HepG2 (cell line): ENCODE results near the gene SZRD1. TPM values are rescaled to one million over a fixed set of nuclear protein-coding genes. Genes with fewer than 3 reads are reported as not detected.
A peak's percentile ranks its signal among the peaks of the same experiment; 100 is the strongest.

Source experiments
- AKAP8 ChIP-seq: sonication (generic); formaldehyde crosslinking; IDR thresholded peaks from 2 replicates; pipeline ENCODE4 v1.5.1; 2020; ENCODE audit warnings: mild to moderate bottlenecking, missing genetic modification reagents
- DNMT1 ChIP-seq: sonication (generic); formaldehyde crosslinking; IDR thresholded peaks from 2 replicates; pipeline ENCODE4 v1.5.1; 2020; ENCODE audit warnings: mild to moderate bottlenecking, missing genetic modification reagents
- ETV6 ChIP-seq: sonication (generic); formaldehyde crosslinking; conservative IDR thresholded peaks from 2 replicates; pipeline ENCODE4 v1.4.0; 2020; ENCODE audit warnings: missing genetic modification reagents
- FOXA3 ChIP-seq: IDR thresholded peaks from 2 replicates; pipeline ENCODE4 v1.6.1; 2016; ENCODE audit warnings: missing genetic modification reagents, missing compliant biosample characterization
- FOXJ3 ChIP-seq: sonication (generic); formaldehyde crosslinking; IDR thresholded peaks from 2 replicates; pipeline ENCODE4 v1.4.0; 2020; ENCODE audit warnings: missing genetic modification reagents, mild to moderate bottlenecking, borderline replicate concordance
- GPBP1L1 ChIP-seq: sonication (generic); formaldehyde crosslinking; IDR thresholded peaks from 2 replicates; pipeline ENCODE4 v1.5.0; 2020; ENCODE audit warnings: mild to moderate bottlenecking, missing genetic modification reagents
- HNF4G ChIP-seq, 2 experiments: sonication (generic) in 1 of 2; formaldehyde crosslinking in 1 of 2; IDR thresholded peaks; 2 replicates each; pipeline versions ENCODE4 v1.4.0 to v1.6.1; 2011 to 2020; ENCODE audit warnings: borderline replicate concordance in 2 of 2, low read depth in 2 of 2, mild to moderate bottlenecking in 2 of 2, low read length in 1 of 2, missing genetic modification reagents in 1 of 2, moderate library complexity in 1 of 2
- KAT2B ChIP-seq: fragments of 150-350 bp; IDR thresholded peaks from 2 replicates; pipeline ENCODE4 v1.6.1; 2014; ENCODE audit warnings: low read depth, low read length, borderline replicate concordance
- MAF1 ChIP-seq: sonication (generic); formaldehyde crosslinking; IDR thresholded peaks from 2 replicates; pipeline ENCODE4 v1.5.0; 2020; ENCODE audit warnings: missing genetic modification reagents, borderline replicate concordance
- MLXIP ChIP-seq: sonication (generic); formaldehyde crosslinking; IDR thresholded peaks from 2 replicates; pipeline ENCODE4 v1.9.0; 2021; ENCODE audit warnings: missing genetic modification reagents, borderline replicate concordance
- NFIC ChIP-seq: IDR thresholded peaks from 2 replicates; pipeline ENCODE4 v1.6.1; 2012; ENCODE audit warnings: mild to moderate bottlenecking, low read length, inconsistent platforms
- RARG ChIP-seq: sonication (generic); formaldehyde crosslinking; IDR thresholded peaks from 2 replicates; pipeline ENCODE4 v1.4.0; 2020; ENCODE audit warnings: low read depth, mild to moderate bottlenecking, missing genetic modification reagents
- RFX3 ChIP-seq: IDR thresholded peaks from 2 replicates; pipeline ENCODE4 v1.6.1; 2016; ENCODE audit warnings: missing biosample characterization, missing genetic modification reagents
- SP5 ChIP-seq: IDR thresholded peaks from 2 replicates; pipeline ENCODE4 v1.6.1; 2016; ENCODE audit warnings: low read depth, borderline replicate concordance
- ZNF614 ChIP-seq: IDR thresholded peaks from 2 replicates; pipeline ENCODE4 v1.6.1; 2018; ENCODE audit warnings: missing biosample characterization, missing genetic modification reagents, inconsistent platforms, borderline replicate concordance
- ZNF674 ChIP-seq: sonication (generic); formaldehyde crosslinking; IDR thresholded peaks from 2 replicates; pipeline ENCODE4 v1.5.0; 2020; ENCODE audit warnings: low read depth, mild to moderate bottlenecking, missing genetic modification reagents
- polyA plus RNA-seq, 8 experiments: library from polyadenylated mRNA; depleted of rRNA in 3 of 8; stranded (reverse) in 7 of 8; unstranded in 1 of 8; fragments of >200 nt; fragmentation: Illumina TruSeq in 4 of 8; extraction: Trizol in 4 of 8; gene quantifications; 2 replicates each; pipeline versions ENCODE4 v1.2.1 to v1.2.3, GENCODE V29; 2011 to 2016; ENCODE audit warnings: low read depth in 4 of 8, missing spikeins in 1 of 8, mixed read lengths in 1 of 8; ENCODE audit not compliant: insufficient read depth in 1 of 8
- total RNA-seq, 5 experiments: library from RNA; depleted of rRNA; stranded (reverse); fragments of >200 nt; fragmentation: Illumina TruSeq; extraction: Trizol; gene quantifications; 2 replicates each; pipeline ENCODE4 v1.2.3, GENCODE V29; 2016; ENCODE audit warnings: low read depth in 1 of 5
- TF ChIP-seq, protein P1 (sequence below): sonication (generic); formaldehyde crosslinking; IDR thresholded peaks from 2 replicates; pipeline ENCODE4 v1.4.0; 2020; ENCODE audit warnings: missing genetic modification reagents
- TF ChIP-seq, protein P2 (sequence below): sonication (generic); formaldehyde crosslinking; IDR thresholded peaks from 2 replicates; pipeline ENCODE4 v1.4.0; 2020; ENCODE audit warnings: missing genetic modification reagents, borderline replicate concordance
- TF ChIP-seq, protein P3 (sequence below): sonication (generic); formaldehyde crosslinking; IDR thresholded peaks from 2 replicates; pipeline ENCODE4 v1.8.0; 2023; ENCODE audit warnings: mild to moderate bottlenecking, missing genetic modification reagents

The SZRD1 gene
- total and polyA plus RNA-seq, 2 of the 13 experiments (the other 11 are each of a cell fraction or from before 2014, with no cell fraction given) = 28.5 to 41.4 TPM

GRCh38 chr1:16351994-16352841 lies 14.8 kb upstream of the SZRD1 start, which contains the start of gene FBXO42 (continued):
- TF ChIP-seq MAF1 (CRISPR knock-in tag) (no peak), FOXA3 (CRISPR knock-in tag) (peak; percentile 46), DNMT1 (CRISPR knock-in tag) (peak; percentile 86; the same call in 1 of the 2 replicates), RARG (CRISPR knock-in tag) (0 out of 2 replicates have a peak, but pooled peaks have one; percentile 48), GPBP1L1 (CRISPR knock-in tag) (no peak), ETV6 (peak; percentile 91), RFX3 (CRISPR knock-in tag) (no peak), SP5 (CRISPR knock-in tag) (peak; percentile 58; the same call in 1 of the 2 replicates), MLXIP (no peak), KAT2B (no peak), ZNF614 (CRISPR knock-in tag) (no peak), ZNF674 (CRISPR knock-in tag) (no peak), HNF4G (IDR thresholded peaks at IDR 0.05; ENCODE audit: borderline replicate concordance, low read depth, low read length) (no peak), HNF4G (CRISPR knock-in tag; IDR thresholded peaks at IDR 0.05; ENCODE audit: borderline replicate concordance, low read depth) (no peak; the same call in 1 of the 2 replicates), AKAP8 (no peak; the same call in 1 of the 2 replicates), FOXJ3 (0 out of 2 replicates have a peak, but pooled peaks have one; percentile 26), NFIC (no peak)
- TF ChIP-seq, protein P1, sequence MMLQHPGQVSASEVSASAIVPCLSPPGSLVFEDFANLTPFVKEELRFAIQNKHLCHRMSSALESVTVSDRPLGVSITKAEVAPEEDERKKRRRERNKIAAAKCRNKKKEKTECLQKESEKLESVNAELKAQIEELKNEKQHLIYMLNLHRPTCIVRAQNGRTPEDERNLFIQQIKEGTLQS (CRISPR knock-in tag) = no peak
- TF ChIP-seq, protein P2, sequence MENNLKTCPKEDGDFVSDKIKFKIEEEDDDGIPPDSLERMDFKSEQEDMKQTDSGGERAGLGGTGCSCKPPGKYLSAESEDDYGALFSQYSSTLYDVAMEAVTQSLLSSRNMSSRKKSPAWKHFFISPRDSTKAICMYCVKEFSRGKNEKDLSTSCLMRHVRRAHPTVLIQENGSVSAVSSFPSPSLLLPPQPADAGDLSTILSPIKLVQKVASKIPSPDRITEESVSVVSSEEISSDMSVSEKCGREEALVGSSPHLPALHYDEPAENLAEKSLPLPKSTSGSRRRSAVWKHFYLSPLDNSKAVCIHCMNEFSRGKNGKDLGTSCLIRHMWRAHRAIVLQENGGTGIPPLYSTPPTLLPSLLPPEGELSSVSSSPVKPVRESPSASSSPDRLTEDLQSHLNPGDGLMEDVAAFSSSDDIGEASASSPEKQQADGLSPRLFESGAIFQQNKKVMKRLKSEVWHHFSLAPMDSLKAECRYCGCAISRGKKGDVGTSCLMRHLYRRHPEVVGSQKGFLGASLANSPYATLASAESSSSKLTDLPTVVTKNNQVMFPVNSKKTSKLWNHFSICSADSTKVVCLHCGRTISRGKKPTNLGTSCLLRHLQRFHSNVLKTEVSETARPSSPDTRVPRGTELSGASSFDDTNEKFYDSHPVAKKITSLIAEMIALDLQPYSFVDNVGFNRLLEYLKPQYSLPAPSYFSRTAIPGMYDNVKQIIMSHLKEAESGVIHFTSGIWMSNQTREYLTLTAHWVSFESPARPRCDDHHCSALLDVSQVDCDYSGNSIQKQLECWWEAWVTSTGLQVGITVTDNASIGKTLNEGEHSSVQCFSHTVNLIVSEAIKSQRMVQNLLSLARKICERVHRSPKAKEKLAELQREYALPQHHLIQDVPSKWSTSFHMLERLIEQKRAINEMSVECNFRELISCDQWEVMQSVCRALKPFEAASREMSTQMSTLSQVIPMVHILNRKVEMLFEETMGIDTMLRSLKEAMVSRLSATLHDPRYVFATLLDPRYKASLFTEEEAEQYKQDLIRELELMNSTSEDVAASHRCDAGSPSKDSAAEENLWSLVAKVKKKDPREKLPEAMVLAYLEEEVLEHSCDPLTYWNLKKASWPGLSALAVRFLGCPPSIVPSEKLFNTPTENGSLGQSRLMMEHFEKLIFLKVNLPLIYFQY = no peak
- TF ChIP-seq, protein P3, sequence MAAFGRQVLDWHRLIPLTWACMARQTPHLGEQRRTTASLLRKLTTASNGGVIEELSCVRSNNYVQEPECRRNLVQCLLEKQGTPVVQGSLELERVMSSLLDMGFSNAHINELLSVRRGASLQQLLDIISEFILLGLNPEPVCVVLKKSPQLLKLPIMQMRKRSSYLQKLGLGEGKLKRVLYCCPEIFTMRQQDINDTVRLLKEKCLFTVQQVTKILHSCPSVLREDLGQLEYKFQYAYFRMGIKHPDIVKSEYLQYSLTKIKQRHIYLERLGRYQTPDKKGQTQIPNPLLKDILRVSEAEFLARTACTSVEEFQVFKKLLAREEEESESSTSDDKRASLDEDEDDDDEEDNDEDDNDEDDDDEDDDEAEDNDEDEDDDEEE (CRISPR knock-in tag) = no peak; the same call in none of the 2 replicates
